PC-9 (cell line): ENCODE results near the gene CPED1. TPM values are rescaled to one million over a fixed set of nuclear protein-coding genes. Genes with fewer than 3 reads are reported as not detected.

ENCODE experiments used
- BruUV-seq: library from RNA; stranded (reverse); fragments of 400-500 nt; replicated peaks from 2 replicates; lab custom pipeline; 2021; lab: Mats Ljungman, UMichigan
- CTCF ChIA-PET: fragments of 300-600 bp; sonication (Branson Sonifier 250); formaldehyde crosslinking; loops from one replicate; lab custom pipeline; 2022; ENCODE audit warnings: antibody characterized with exemption; lab: Charles Lee
- POLR2A ChIA-PET: fragments of 300-600 bp; sonication (Branson Sonifier 250); formaldehyde crosslinking; loops from one replicate; lab custom pipeline; 2022; ENCODE audit warnings: antibody characterized with exemption; ENCODE audit not compliant: unreplicated experiment; lab: Charles Lee
- DNase-seq, 2 experiments: peaks; one replicate each; pipeline versions ENCODE4 v3.0.0 to v3.0.0-alpha.2; 2015 to 2022; ENCODE audit warnings: mixed read lengths in 1 of 2
- H2AFZ ChIP-seq: fragments of 200-600 bp; sonication (generic); 2 replicates; pipeline ENCODE4 v1.8.1; 2017; ENCODE audit warnings: antibody characterized with exemption
- H3F3A ChIP-seq: fragments of 200-600 bp; sonication (generic); 2 replicates; pipeline ENCODE4 v1.8.1; 2017; ENCODE audit warnings: antibody characterized with exemption, mild to moderate bottlenecking, low read depth; ENCODE audit not compliant: insufficient read depth
- H3K27ac ChIP-seq: fragments of 200-600 bp; sonication (generic); 2 replicates; pipeline ENCODE4 v1.6.1; 2016; ENCODE audit warnings: mixed run types
- H3K27me3 ChIP-seq: fragments of 200-600 bp; sonication (generic); 2 replicates; pipeline ENCODE4 v1.6.1; 2016; ENCODE audit warnings: low read depth, mixed run types; ENCODE audit not compliant: insufficient read depth
- H3K36me3 ChIP-seq: fragments of 200-600 bp; sonication (generic); 2 replicates; pipeline ENCODE4 v1.6.1; 2016; ENCODE audit warnings: low read depth, mixed run types
- H3K4me1 ChIP-seq: fragments of 200-600 bp; sonication (generic); replicated peaks from 2 replicates; pipeline ENCODE4 v1.6.1; 2016; ENCODE audit warnings: mixed run types; ENCODE audit not compliant: insufficient read depth
- H3K4me2 ChIP-seq: fragments of 200-600 bp; sonication (generic); 2 replicates; pipeline ENCODE4 v1.6.1; 2017; ENCODE audit warnings: mixed run types
- H3K4me3 ChIP-seq: fragments of 200-600 bp; sonication (generic); 2 replicates; pipeline ENCODE4 v1.6.1; 2016; ENCODE audit warnings: mixed run types
- H3K79me2 ChIP-seq: fragments of 200-600 bp; sonication (generic); 2 replicates; pipeline ENCODE4 v1.6.1; 2017; ENCODE audit warnings: low read depth, mixed run types
- H3K9me2 ChIP-seq: fragments of 200-600 bp; sonication (generic); 2 replicates; pipeline ENCODE4 v1.8.1; 2017; ENCODE audit warnings: mild to moderate bottlenecking; ENCODE audit not compliant: insufficient read depth
- H3K9me3 ChIP-seq: fragments of 200-600 bp; sonication (generic); 2 replicates; pipeline ENCODE4 v1.8.1; 2016; ENCODE audit warnings: low read depth; ENCODE audit not compliant: insufficient read depth
- H4K20me1 ChIP-seq: fragments of 200-600 bp; sonication (generic); 2 replicates; pipeline ENCODE4 v1.8.1; 2017; ENCODE audit not compliant: insufficient read depth
- EZH2 ChIP-seq: fragments of 200-600 bp; sonication (generic); IDR thresholded peaks from 2 replicates; pipeline ENCODE4 v1.8.0; 2017; ENCODE audit warnings: antibody characterized with exemption, low read depth
- intact Hi-C: fragments of 100-400 bp; cut with micrococcal nuclease; formaldehyde crosslinking; loops from one replicate; pipeline ENCODE4 v1.10.0; 2022; ENCODE audit not compliant: unreplicated experiment
- total RNA-seq: library from RNA; stranded (reverse); gene quantifications from 2 replicates; pipeline ENCODE4 v1.2.3, GENCODE V29; 2021
- TF ChIP-seq, protein P1 (sequence below): fragments of 200-600 bp; sonication (generic); conservative IDR thresholded peaks from 2 replicates; pipeline ENCODE4 v1.6.1; 2017; ENCODE audit warnings: mixed run types, antibody characterized with exemption, mild to moderate bottlenecking, moderate library complexity

CPED1 gene
- total RNA-seq, 1 experiment from 2014 or later = 2.4 TPM

DNA sequence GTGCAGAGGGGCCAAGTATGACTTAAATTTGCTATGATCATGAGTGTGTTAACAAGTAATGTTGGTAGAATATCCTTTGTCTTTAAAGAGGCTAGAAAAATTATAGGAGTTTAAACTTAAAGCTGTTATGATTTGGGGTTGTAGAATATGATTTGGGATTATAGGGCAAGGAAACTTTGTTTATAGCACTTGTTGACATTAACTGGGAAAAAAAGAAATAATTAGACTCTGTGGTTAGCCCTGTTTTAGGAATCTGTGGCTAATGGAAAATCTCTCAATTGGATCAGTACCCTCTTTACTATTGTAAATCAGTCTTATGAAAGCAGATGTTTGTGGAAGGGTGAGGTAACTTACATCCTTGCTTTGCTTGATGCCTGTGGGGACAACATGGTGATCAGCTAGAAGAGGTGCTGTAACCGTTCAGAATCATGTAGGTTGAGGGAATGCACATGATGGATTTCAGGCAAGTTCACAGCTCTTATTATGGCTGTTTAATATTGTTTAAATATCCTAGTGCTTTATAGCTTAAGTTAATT lies 26.8 kb upstream of the CPED1 start:
- no TSS peak for BruUV-seq
- Histone ChIP-seq H3K4me1 (no peaks in the 10 kb centered on the region), H3K79me2 (no peaks in the 10 kb centered on the region), H4K20me1 (no peaks in the 10 kb centered on the region), H3K36me3 (0 out of 2 replicates have a peak, but pooled peaks cover under 1% of the 10 kb centered on the region), H3K4me3 (no peak overlapping the region), H3K27ac (no peak overlapping the region), H3F3A (no peaks in the 10 kb centered on the region), H3K4me2 (no peak overlapping the region), H3K9me3 (no peaks in the 10 kb centered on the region), H2AFZ (no peak overlapping the region), H3K9me2 (no peaks in the 10 kb centered on the region), H3K27me3 (no peaks in the 10 kb centered on the region)
- no peak for DNase-seq
- CTCF ChIA-PET = no interaction called here
- POLR2A ChIA-PET = interaction anchor here (0.8 kb wide), 1 partner anchor 89 kb away, joined by 11 read pairs; no protein-coding TSS in a partner anchor
- intact Hi-C loops = no loop called here
- TF ChIP-seq EZH2 = no peak
- TF ChIP-seq, protein P1, sequence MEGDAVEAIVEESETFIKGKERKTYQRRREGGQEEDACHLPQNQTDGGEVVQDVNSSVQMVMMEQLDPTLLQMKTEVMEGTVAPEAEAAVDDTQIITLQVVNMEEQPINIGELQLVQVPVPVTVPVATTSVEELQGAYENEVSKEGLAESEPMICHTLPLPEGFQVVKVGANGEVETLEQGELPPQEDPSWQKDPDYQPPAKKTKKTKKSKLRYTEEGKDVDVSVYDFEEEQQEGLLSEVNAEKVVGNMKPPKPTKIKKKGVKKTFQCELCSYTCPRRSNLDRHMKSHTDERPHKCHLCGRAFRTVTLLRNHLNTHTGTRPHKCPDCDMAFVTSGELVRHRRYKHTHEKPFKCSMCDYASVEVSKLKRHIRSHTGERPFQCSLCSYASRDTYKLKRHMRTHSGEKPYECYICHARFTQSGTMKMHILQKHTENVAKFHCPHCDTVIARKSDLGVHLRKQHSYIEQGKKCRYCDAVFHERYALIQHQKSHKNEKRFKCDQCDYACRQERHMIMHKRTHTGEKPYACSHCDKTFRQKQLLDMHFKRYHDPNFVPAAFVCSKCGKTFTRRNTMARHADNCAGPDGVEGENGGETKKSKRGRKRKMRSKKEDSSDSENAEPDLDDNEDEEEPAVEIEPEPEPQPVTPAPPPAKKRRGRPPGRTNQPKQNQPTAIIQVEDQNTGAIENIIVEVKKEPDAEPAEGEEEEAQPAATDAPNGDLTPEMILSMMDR = no peak

- Histone ChIP-seq H3K4me3 (no peak overlapping the region), H3K9me3 (no peaks in the 10 kb centered on the region), H3K27ac (no peak overlapping the region), H3K4me1 (no peaks in the 10 kb centered on the region), H3K36me3 (peaks cover 11% of the 10 kb centered on the region), H3K79me2 (no peaks in the 10 kb centered on the region), H3K9me2 (no peaks in the 10 kb centered on the region), H3F3A (no peaks in the 10 kb centered on the region), H3K4me2 (no peak overlapping the region), H2AFZ (no peak overlapping the region), H4K20me1 (no peaks in the 10 kb centered on the region), H3K27me3 (no peaks in the 10 kb centered on the region)
- TF ChIP-seq EZH2 = no peak
- TF ChIP-seq, protein P1 = no peak
- intact Hi-C loops = no loop called here
- ChIA-PET POLR2A (no interaction called here), CTCF (no interaction called here)
- DNase-seq = no peak
- BruUV-seq = no TSS peak
Measured at GRCh38 chr7:120964088-120964487, 24.4 kb upstream of the CPED1 start.

- Histone ChIP-seq H3K4me3 (no peak overlapping the region), H3K4me2 (no peak overlapping the region), H3K4me1 (no peaks in the 10 kb centered on the region), H3K79me2 (no peaks in the 10 kb centered on the region), H3K27me3 (no peaks in the 10 kb centered on the region), H3K27ac (no peak overlapping the region), H3K9me2 (no peaks in the 10 kb centered on the region), H2AFZ (no peak overlapping the region), H4K20me1 (no peaks in the 10 kb centered on the region), H3F3A (no peaks in the 10 kb centered on the region), H3K36me3 (peaks cover 19% of the 10 kb centered on the region), H3K9me3 (no peaks in the 10 kb centered on the region)
- BruUV-seq = no TSS peak
- CTCF ChIA-PET = no interaction called here
- intact Hi-C loops = no loop called here
- POLR2A ChIA-PET = no interaction called here
- TF ChIP-seq EZH2 = no peak
- TF ChIP-seq, protein P1 = no peak
- no peak for DNase-seq
Measured at GRCh38 chr7:120966961-120967360, 21.6 kb upstream of the CPED1 start.
